ENCODE data around the gene HOXD1. TPM values are rescaled to one million over a fixed set of nuclear protein-coding genes. Genes with fewer than 3 reads are reported as not detected.

HOXD1 gene
- polyA plus RNA-seq, 1 of the 3 experiments (the other 2 are of a cell fraction), result not detected

DNA sequence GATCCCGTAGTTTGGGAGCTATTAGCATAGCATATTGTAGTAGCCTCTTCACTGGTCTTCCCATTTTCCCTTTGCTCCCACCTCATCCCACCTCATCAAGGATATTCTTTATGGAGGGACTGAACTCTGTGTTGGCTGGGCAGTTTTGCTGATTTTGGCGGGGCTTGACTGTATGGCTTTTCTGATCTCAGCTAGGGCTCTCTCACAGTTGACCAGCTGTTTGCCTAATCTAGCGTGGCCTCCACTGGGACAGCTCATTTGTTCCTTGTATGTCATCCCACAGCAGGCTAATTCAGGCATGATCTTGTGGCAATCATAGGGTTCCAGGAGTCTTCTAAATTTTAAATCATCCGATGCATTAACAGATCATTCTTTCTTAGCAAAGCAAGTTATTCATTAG, 50.6 kb downstream of the HOXD1 start:
- H3K4me3 ChIP-seq (ENCODE audit: low read depth in 2 of 2, low read length in 1 of 2), result no peak overlapping the region
- no peak overlapping the region for H2AFZ ChIP-seq (ENCODE audit: low read depth)
- TF ChIP-seq MXI1 (IDR thresholded peaks at IDR 0.05; ENCODE audit: low read depth, low read length) (no peak), RCOR1 (IDR thresholded peaks at IDR 0.05; ENCODE audit: low read length) (no peak), SMC3 (IDR thresholded peaks at IDR 0.05; ENCODE audit: low read depth, low read length) (no peak), MEF2A (IDR thresholded peaks at IDR 0.05; ENCODE audit: borderline replicate concordance, low read depth) (no peak), ZBTB33 (IDR thresholded peaks at IDR 0.05; ENCODE audit: borderline replicate concordance, low read depth) (no peak), TEAD4 (IDR thresholded peaks at IDR 0.05; ENCODE audit: borderline replicate concordance, insufficient read depth) (no peak), IRF3 (IDR thresholded peaks at IDR 0.05; ENCODE audit: low read depth, low read length) (no peak), FOXJ3 (CRISPR knock-in tag; IDR thresholded peaks at IDR 0.05) (no peak)
- TF ChIP-seq, protein P1, sequence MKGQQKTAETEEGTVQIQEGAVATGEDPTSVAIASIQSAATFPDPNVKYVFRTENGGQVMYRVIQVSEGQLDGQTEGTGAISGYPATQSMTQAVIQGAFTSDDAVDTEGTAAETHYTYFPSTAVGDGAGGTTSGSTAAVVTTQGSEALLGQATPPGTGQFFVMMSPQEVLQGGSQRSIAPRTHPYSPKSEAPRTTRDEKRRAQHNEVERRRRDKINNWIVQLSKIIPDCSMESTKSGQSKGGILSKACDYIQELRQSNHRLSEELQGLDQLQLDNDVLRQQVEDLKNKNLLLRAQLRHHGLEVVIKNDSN (IDR thresholded peaks at IDR 0.05; ENCODE audit: borderline replicate concordance, low read depth), result no peak
- no peak overlapping the region for H3K4me2 ChIP-seq
- H3K27me3 ChIP-seq (ENCODE audit: insufficient read depth), result no peaks in the 10 kb centered on the region
- no peak overlapping the region for H3K9ac ChIP-seq
- H3K9me2 ChIP-seq, result no peaks in the 10 kb centered on the region
- H3K36me3 ChIP-seq (replicated peaks in 1 of 2; ENCODE audit: control insufficient read depth in 1 of 2, insufficient read depth in 2 of 2, low read length in 1 of 2), result no peaks in the 10 kb centered on the region
- H3K27ac ChIP-seq (ENCODE audit: low read depth in 2 of 2, low read length in 1 of 2), result no peak overlapping the region
- H3F3A ChIP-seq (replicated peaks; ENCODE audit: insufficient read depth), result peaks cover 3% of the 10 kb centered on the region
- no peaks in the 10 kb centered on the region for H3K79me2 ChIP-seq (ENCODE audit: insufficient read depth)
- no peaks in the 10 kb centered on the region for H3K9me3 ChIP-seq
- no peak for DNase-seq
- no peaks in the 10 kb centered on the region; a peak in 1 of 4 replicates for H3K4me1 ChIP-seq (ENCODE audit: control insufficient read depth in 1 of 2, insufficient read depth in 2 of 2, low read depth in 1 of 2, low read length in 1 of 2)
- H4K20me1 ChIP-seq (ENCODE audit: insufficient read depth), result no peaks in the 10 kb centered on the region
- CTCF ChIA-PET, result interaction anchor here (0.5 to 2.4 kb wide), 5 partner anchors 11 to 337 kb away, joined by 3 to 7 read pairs (median 3); no protein-coding TSS in a partner anchor
- POLR2A ChIA-PET, result no interaction called here
- 63% methylated on average over 4 of the region's 4 CpGs for WGBS (ENCODE audit: low lambda C conversion rate)

GRCh38 chr2:176240301-176240700, 51.8 kb downstream of the HOXD1 start:
- peaks cover 3% of the 10 kb centered on the region for H3F3A ChIP-seq (replicated peaks; ENCODE audit: insufficient read depth)
- WGBS (ENCODE audit: low lambda C conversion rate), result 36% methylated on average over 1 of the region's 1 CpG
- no peak overlapping the region for H2AFZ ChIP-seq (ENCODE audit: low read depth)
- H3K27ac ChIP-seq (ENCODE audit: low read depth in 2 of 2, low read length in 1 of 2), result no peak overlapping the region
- H3K4me1 ChIP-seq (ENCODE audit: control insufficient read depth in 1 of 2, insufficient read depth in 2 of 2, low read depth in 1 of 2, low read length in 1 of 2), result no peaks in the 10 kb centered on the region
- ChIA-PET CTCF (no interaction called here), POLR2A (no interaction called here)
- TF ChIP-seq POLR2AphosphoS5 (IDR thresholded peaks at IDR 0.05; ENCODE audit: low read depth, low read length) (no peak), FOXJ3 (CRISPR knock-in tag; IDR thresholded peaks at IDR 0.05) (no peak), SMC3 (IDR thresholded peaks at IDR 0.05; ENCODE audit: low read depth, low read length) (no peak), EP300 (IDR thresholded peaks at IDR 0.05; ENCODE audit: borderline replicate concordance in 1 of 2, low read depth in 1 of 2, low read length in 1 of 2) (no peak), FOXM1 (IDR thresholded peaks at IDR 0.05; ENCODE audit: low read depth) (no peak), YY1 (IDR thresholded peaks at IDR 0.05; ENCODE audit: low read depth) (no peak), GABPA (IDR thresholded peaks at IDR 0.05; ENCODE audit: low read depth) (no peak), RXRA (IDR thresholded peaks at IDR 0.05; ENCODE audit: borderline replicate concordance, low read depth) (no peak), FOSL2 (IDR thresholded peaks at IDR 0.05; ENCODE audit: borderline replicate concordance, low read depth) (no peak), CHD2 (IDR thresholded peaks at IDR 0.05; ENCODE audit: low read length, partially characterized antibody) (no peak), MXI1 (IDR thresholded peaks at IDR 0.05; ENCODE audit: low read depth, low read length) (no peak), TAF1 (IDR thresholded peaks at IDR 0.05; ENCODE audit: borderline replicate concordance, low read depth, low read length) (no peak)
- TF ChIP-seq, protein P2, sequence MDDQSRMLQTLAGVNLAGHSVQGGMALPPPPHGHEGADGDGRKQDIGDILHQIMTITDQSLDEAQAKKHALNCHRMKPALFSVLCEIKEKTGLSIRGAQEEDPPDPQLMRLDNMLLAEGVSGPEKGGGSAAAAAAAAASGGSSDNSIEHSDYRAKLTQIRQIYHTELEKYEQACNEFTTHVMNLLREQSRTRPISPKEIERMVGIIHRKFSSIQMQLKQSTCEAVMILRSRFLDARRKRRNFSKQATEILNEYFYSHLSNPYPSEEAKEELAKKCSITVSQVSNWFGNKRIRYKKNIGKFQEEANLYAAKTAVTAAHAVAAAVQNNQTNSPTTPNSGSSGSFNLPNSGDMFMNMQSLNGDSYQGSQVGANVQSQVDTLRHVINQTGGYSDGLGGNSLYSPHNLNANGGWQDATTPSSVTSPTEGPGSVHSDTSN (IDR thresholded peaks at IDR 0.05), result no peak
- TF ChIP-seq, protein P3, sequence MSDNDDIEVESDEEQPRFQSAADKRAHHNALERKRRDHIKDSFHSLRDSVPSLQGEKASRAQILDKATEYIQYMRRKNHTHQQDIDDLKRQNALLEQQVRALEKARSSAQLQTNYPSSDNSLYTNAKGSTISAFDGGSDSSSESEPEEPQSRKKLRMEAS (IDR thresholded peaks at IDR 0.05; ENCODE audit: low read depth), result no peak
- TF ChIP-seq, protein P1 (IDR thresholded peaks at IDR 0.05; ENCODE audit: borderline replicate concordance, low read depth), result no peak
- no peaks in the 10 kb centered on the region for H4K20me1 ChIP-seq (ENCODE audit: insufficient read depth)
- no peaks in the 10 kb centered on the region for H3K36me3 ChIP-seq (replicated peaks in 1 of 2; ENCODE audit: control insufficient read depth in 1 of 2, insufficient read depth in 2 of 2, low read length in 1 of 2)
- H3K9ac ChIP-seq, result no peak overlapping the region
- no peak for DNase-seq
- no peaks in the 10 kb centered on the region for H3K27me3 ChIP-seq (ENCODE audit: insufficient read depth)
- H3K4me2 ChIP-seq, result no peak overlapping the region
- H3K4me3 ChIP-seq (ENCODE audit: low read depth in 2 of 2, low read length in 1 of 2), result no peak overlapping the region
- no peaks in the 10 kb centered on the region for H3K9me2 ChIP-seq
- no peaks in the 10 kb centered on the region for H3K79me2 ChIP-seq (ENCODE audit: insufficient read depth)
- no peaks in the 10 kb centered on the region for H3K9me3 ChIP-seq

Data from SK-N-SH (cell line).